ENCODE results near the gene SCAMP2. TPM values are rescaled to one million over a fixed set of nuclear protein-coding genes. Genes with fewer than 3 reads are reported as not detected.

Gene SCAMP2
- total and polyA plus RNA-seq, 2 of the 13 experiments (the other 11 are each of a cell fraction or from before 2014, with no cell fraction given), result 34.8 to 121 TPM

- TF ChIP-seq ZBTB44 (CRISPR knock-in tag; IDR thresholded peaks at IDR 0.05) (no peak), ZBTB46 (CRISPR knock-in tag; IDR thresholded peaks at IDR 0.05; ENCODE audit: borderline replicate concordance) (0 out of 2 replicates have a peak, but pooled peaks have one; percentile 69), ZNF414 (CRISPR knock-in tag; IDR thresholded peaks at IDR 0.05) (no peak)
These were observed 55.8 kb downstream of the SCAMP2 start (continued) for GRCh38 chr15:74817370-74817737.

GRCh38 chr15:74816624-74817369, 56.4 kb downstream of the SCAMP2 start:
- no peak for FAIRE-seq
- Histone ChIP-seq H4K20me1 (ENCODE audit: insufficient read depth, low read length) (no peaks in the 10 kb centered on the region), H3K9ac (ENCODE audit: insufficient read depth, low read depth, low read length) (peak overlapping the region; percentile 5; the same call in 1 of the 2 replicates), H3K4me3 (replicated peaks in 1 of 3; ENCODE audit: insufficient read depth in 1 of 3, low read depth in 2 of 3, low read length in 3 of 3) (peak overlapping the region in 1 of 3 experiments; percentile 35; a peak in 1 of 6 replicates), H3K4me2 (ENCODE audit: low read depth, low read length) (peak overlapping the region; percentile 59), H3K27ac (ENCODE audit: extremely low read length, insufficient read depth, low read length) (no peak overlapping the region), H3K9me3 (ENCODE audit: low read length) (no peaks in the 10 kb centered on the region), H3K36me3 (replicated peaks in 1 of 2; ENCODE audit: control insufficient read depth in 1 of 2, insufficient read depth in 2 of 2, low read length in 2 of 2) (no peaks in the 10 kb centered on the region), H3K27me3 (ENCODE audit: control insufficient read depth in 1 of 2, insufficient read depth in 2 of 2, low read length in 2 of 2) (peaks cover 1 to 8% of the 10 kb centered on the region in 2 experiments; a peak in 2 of 5 replicates), H2AFZ (ENCODE audit: low read length) (no peak overlapping the region), H3K79me2 (ENCODE audit: insufficient read depth, low read length) (no peaks in the 10 kb centered on the region), H3K4me1 (ENCODE audit: insufficient read depth, low read length) (peaks cover 40% of the 10 kb centered on the region)
- intact Hi-C loops (cut with micrococcal nuclease; ENCODE audit: unreplicated experiment), result loop anchor here (1.0 to 5.0 kb wide), 2 partner anchors 34 to 121 kb away; partner anchors contain the start of gene CSK
- in situ Hi-C loops (cut with HindIII; ENCODE audit: extremely low pct_ligation_motif_present, low pct_unique_long_range_greater_than_20kb), result no loop called here
- POLR2A ChIA-PET, result interaction anchor here (1.9 kb wide), 1 partner anchor 90 kb away, joined by 7 read pairs; the partner anchor contains the start of gene FAM219B
- ATAC-seq, result peak; percentile 2; the same call in 1 of the 3 replicates
- BruUV-seq (replicated peaks), result no TSS peak
- no peak for DNase-seq (ENCODE audit: low spot score)
- 16% methylated on average over 9 of the region's 19 CpGs for WGBS (ENCODE audit: low lambda C conversion rate)
- CTCF ChIA-PET (ENCODE audit: low intra/inter-chr PET ratio, low total read pairs), result no interaction called here
- TF ChIP-seq NFE2 (CRISPR knock-in tag; IDR thresholded peaks at IDR 0.05) (no peak), GLMP (CRISPR knock-in tag; IDR thresholded peaks at IDR 0.05; ENCODE audit: borderline replicate concordance) (no peak), RARG (CRISPR knock-in tag; IDR thresholded peaks at IDR 0.05; ENCODE audit: low read depth) (no peak), IKZF4 (CRISPR knock-in tag; IDR thresholded peaks at IDR 0.05; ENCODE audit: borderline replicate concordance, low read depth, not compliant biosample characterization) (no peak), IRF1 (CRISPR knock-in tag; IDR thresholded peaks at IDR 0.05; ENCODE audit: low read depth) (no peak), CSRNP1 (CRISPR knock-in tag; IDR thresholded peaks at IDR 0.05) (no peak), KDM1A (CRISPR knock-in tag; IDR thresholded peaks at IDR 0.05) (peak; percentile 54; the same call in 1 of the 2 replicates), SP140L (CRISPR knock-in tag; IDR thresholded peaks at IDR 0.05; ENCODE audit: borderline replicate concordance) (no peak), GATAD2A (CRISPR knock-in tag; IDR thresholded peaks at IDR 0.05) (no peak)

Measured in HepG2 (cell line).